MM.1S (cell line): ENCODE measurements around the gene POLE.

ENCODE experiments used
- DNase-seq: peaks from one replicate; pipeline ENCODE4 v3.0.0-alpha.2; 2015
- H2AFZ ChIP-seq: fragments of 300-600 bp; sonication (generic); 2 replicates; pipeline ENCODE4 v1.6.0; 2016; ENCODE audit warnings: antibody characterized with exemption, low read length
- H3F3A ChIP-seq: fragments of 300-600 bp; sonication (generic); 2 replicates; pipeline ENCODE4 v1.6.1; 2016; ENCODE audit warnings: mild to moderate bottlenecking, antibody characterized with exemption, low read length, moderate library complexity, mixed read lengths; ENCODE audit not compliant: insufficient read depth
- H3K27ac ChIP-seq: fragments of 300-600 bp; sonication (generic); 2 replicates; pipeline ENCODE4 v1.5.1; 2016; ENCODE audit warnings: mild to moderate bottlenecking, low read length
- H3K27me3 ChIP-seq: fragments of 300-600 bp; sonication (generic); replicated peaks from 2 replicates; pipeline ENCODE4 v1.6.0; 2016; ENCODE audit warnings: low read length; ENCODE audit not compliant: insufficient read depth
- H3K36me3 ChIP-seq: fragments of 300-600 bp; sonication (generic); replicated peaks from 2 replicates; pipeline ENCODE4 v1.6.1; 2016; ENCODE audit warnings: mild to moderate bottlenecking, low read length, mixed read lengths; ENCODE audit not compliant: insufficient read depth
- H3K4me1 ChIP-seq: fragments of 300-600 bp; sonication (generic); 2 replicates; pipeline ENCODE4 v1.6.1; 2016; ENCODE audit warnings: low read length, mixed read lengths
- H3K4me2 ChIP-seq: fragments of 300-600 bp; sonication (generic); 2 replicates; pipeline ENCODE4 v1.6.0; 2016; ENCODE audit warnings: low read depth, low read length
- H3K4me3 ChIP-seq: fragments of 300-600 bp; sonication (generic); 2 replicates; pipeline ENCODE4 v1.5.1; 2016; ENCODE audit warnings: low read length, mixed read lengths
- H3K79me2 ChIP-seq: fragments of 300-600 bp; sonication (generic); 2 replicates; pipeline ENCODE4 v1.6.1; 2016; ENCODE audit warnings: mixed run types, low read length, mixed read lengths
- H3K9ac ChIP-seq: fragments of 300-600 bp; sonication (generic); 2 replicates; pipeline ENCODE4 v1.6.1; 2016; ENCODE audit warnings: low read length, mixed read lengths
- H3K9me2 ChIP-seq: fragments of 300-600 bp; sonication (generic); replicated peaks from 2 replicates; pipeline ENCODE4 v1.6.1; 2016; ENCODE audit warnings: mild to moderate bottlenecking, low read length, mixed read lengths; ENCODE audit not compliant: insufficient read depth
- H3K9me3 ChIP-seq: fragments of 300-600 bp; sonication (generic); replicated peaks from 2 replicates; pipeline ENCODE4 v1.6.1; 2016; ENCODE audit warnings: mild to moderate bottlenecking, low read length, mixed read lengths; ENCODE audit not compliant: insufficient read depth
- H4K20me1 ChIP-seq: fragments of 300-600 bp; sonication (generic); 2 replicates; pipeline ENCODE4 v1.6.1; 2016; ENCODE audit warnings: mild to moderate bottlenecking, low read length, moderate library complexity, mixed read lengths; ENCODE audit not compliant: insufficient read depth
- CTCF ChIP-seq: fragments of 300-600 bp; sonication (generic); IDR thresholded peaks from 2 replicates; pipeline ENCODE4 v1.5.1; 2016; ENCODE audit warnings: antibody characterized with exemption, low read length, mixed read lengths
- EZH2 ChIP-seq: fragments of 300-600 bp; sonication (generic); optimal IDR thresholded peaks from 2 replicates; pipeline ENCODE3; 2017; ENCODE audit warnings: low read depth, mild to moderate bottlenecking, antibody characterized with exemption, low read length, mixed read lengths
- EZH2phosphoT487 ChIP-seq: fragments of 300-600 bp; sonication (generic); IDR thresholded peaks from 2 replicates; pipeline ENCODE4 v1.6.1; 2018; ENCODE audit warnings: antibody characterized with exemption, low read length

Gene POLE

GRCh38 chr12:132580701-132581292, 106.3 kb downstream of the POLE start:
- H3F3A ChIP-seq: no peaks in the 10 kb centered on the region
- no peaks in the 10 kb centered on the region for H3K79me2 ChIP-seq
- H3K27ac ChIP-seq: no peak overlapping the region
- TF ChIP-seq EZH2 (no peak), CTCF (no peak), EZH2phosphoT487 (no peak)
- no peaks in the 10 kb centered on the region for H3K9me2 ChIP-seq
- DNase-seq: no peak
- no peaks in the 10 kb centered on the region for H4K20me1 ChIP-seq
- H3K9me3 ChIP-seq: no peaks in the 10 kb centered on the region
- no peaks in the 10 kb centered on the region for H3K36me3 ChIP-seq
- H2AFZ ChIP-seq: no peak overlapping the region
- no peak overlapping the region for H3K9ac ChIP-seq
- H3K4me2 ChIP-seq: no peak overlapping the region
- H3K4me1 ChIP-seq: no peaks in the 10 kb centered on the region
- H3K27me3 ChIP-seq: no peaks in the 10 kb centered on the region
- H3K4me3 ChIP-seq: no peak overlapping the region

GRCh38 chr12:132579744-132580143, 107.4 kb downstream of the POLE start:
- Histone ChIP-seq H3K36me3 (no peaks in the 10 kb centered on the region), H3K4me1 (no peaks in the 10 kb centered on the region)

GRCh38 chr12:132578826-132579225, 108.3 kb downstream of the POLE start:
- no peak overlapping the region for H2AFZ ChIP-seq
- TF ChIP-seq CTCF (no peak), EZH2phosphoT487 (no peak), EZH2 (no peak)
- H3K36me3 ChIP-seq: no peaks in the 10 kb centered on the region
- no peak overlapping the region for H3K4me3 ChIP-seq
- no peaks in the 10 kb centered on the region for H3F3A ChIP-seq
- no peak overlapping the region for H3K27ac ChIP-seq
- no peak for DNase-seq
- H3K9me2 ChIP-seq: no peaks in the 10 kb centered on the region
- H3K27me3 ChIP-seq: no peaks in the 10 kb centered on the region
- H4K20me1 ChIP-seq: no peaks in the 10 kb centered on the region
- H3K4me1 ChIP-seq: no peaks in the 10 kb centered on the region
- H3K79me2 ChIP-seq: no peaks in the 10 kb centered on the region
- no peaks in the 10 kb centered on the region for H3K9me3 ChIP-seq
- H3K4me2 ChIP-seq: no peak overlapping the region
- no peak overlapping the region for H3K9ac ChIP-seq

More at GRCh38 chr12:132579744-132580143, 107.4 kb downstream of the POLE start:
- TF ChIP-seq EZH2: no peak
- TF ChIP-seq CTCF: no peak
- no peak for TF ChIP-seq EZH2phosphoT487
- H2AFZ ChIP-seq: no peak overlapping the region
- no peak overlapping the region for H3K27ac ChIP-seq
- no peak overlapping the region for H3K4me2 ChIP-seq
- no peaks in the 10 kb centered on the region for H3K9me2 ChIP-seq
- H3K79me2 ChIP-seq: no peaks in the 10 kb centered on the region
- H3K9ac ChIP-seq: no peak overlapping the region
- H3F3A ChIP-seq: no peaks in the 10 kb centered on the region
- H3K4me3 ChIP-seq: no peak overlapping the region
- no peak for DNase-seq
- H4K20me1 ChIP-seq: no peaks in the 10 kb centered on the region
- H3K9me3 ChIP-seq: no peaks in the 10 kb centered on the region
- no peaks in the 10 kb centered on the region for H3K27me3 ChIP-seq
